Esophagus muscularis mucosa (tissue), 3 donors: Measurements from ENCODE around the gene MICALL1.

ENCODE experiments used
- POLR2A ChIP-seq: fragments of 450-650 bp; IDR thresholded peaks from one replicate; pipeline ENCODE4 v1.6.1; 2017; ENCODE audit warnings: antibody characterized with exemption, moderate library complexity, mild to moderate bottlenecking, low read depth
- TF ChIP-seq, protein P1 (sequence below), 3 experiments: fragments of 200-600 bp in 2 of 3; fragments of 450-650 bp in 1 of 3; sonication (generic) in 2 of 3; IDR thresholded peaks; one replicate each; pipeline ENCODE4 v1.5.1; 2017 to 2019; ENCODE audit warnings: antibody characterized with exemption in 3 of 3, mild to moderate bottlenecking in 2 of 3, moderate library complexity in 1 of 3

DNA sequence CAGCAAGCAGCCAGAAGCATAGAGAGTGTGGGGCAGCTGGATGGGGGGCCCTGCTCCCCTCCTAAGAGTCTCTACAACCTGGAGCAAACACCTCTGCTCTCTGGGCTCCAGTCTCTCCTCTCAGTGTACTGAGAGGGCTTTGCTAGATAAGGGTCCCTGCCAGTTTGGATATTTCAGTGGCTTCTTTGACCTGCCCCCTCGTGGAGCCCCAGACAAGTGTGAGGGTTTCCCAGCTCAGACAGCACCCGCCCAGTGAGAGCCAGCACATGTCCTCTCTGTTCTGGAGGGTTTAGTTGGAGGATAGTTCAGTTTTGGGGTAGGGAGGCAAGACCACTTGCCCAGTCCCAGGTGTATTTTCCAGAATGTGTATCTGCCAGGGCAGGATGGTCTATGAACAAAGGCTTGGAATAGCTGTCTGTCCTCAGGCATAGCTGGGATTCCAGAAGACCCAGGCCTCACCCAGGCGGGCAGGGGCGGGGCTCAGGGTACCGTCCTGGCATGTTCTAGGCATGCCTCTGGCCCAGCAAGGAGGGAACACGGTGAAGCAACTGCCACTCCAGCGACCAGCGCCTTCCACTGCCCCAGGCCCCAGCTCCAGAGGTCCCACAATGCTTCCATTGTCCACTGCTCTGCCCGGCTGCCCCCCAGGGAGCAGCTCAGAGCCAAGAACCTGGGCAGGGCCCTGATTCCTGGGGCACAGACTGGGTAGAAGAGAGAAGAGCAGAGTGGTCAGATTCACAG is 7.5 kb upstream of the MICALL1 start:
- TF ChIP-seq POLR2A: no peak
- TF ChIP-seq, protein P1, sequence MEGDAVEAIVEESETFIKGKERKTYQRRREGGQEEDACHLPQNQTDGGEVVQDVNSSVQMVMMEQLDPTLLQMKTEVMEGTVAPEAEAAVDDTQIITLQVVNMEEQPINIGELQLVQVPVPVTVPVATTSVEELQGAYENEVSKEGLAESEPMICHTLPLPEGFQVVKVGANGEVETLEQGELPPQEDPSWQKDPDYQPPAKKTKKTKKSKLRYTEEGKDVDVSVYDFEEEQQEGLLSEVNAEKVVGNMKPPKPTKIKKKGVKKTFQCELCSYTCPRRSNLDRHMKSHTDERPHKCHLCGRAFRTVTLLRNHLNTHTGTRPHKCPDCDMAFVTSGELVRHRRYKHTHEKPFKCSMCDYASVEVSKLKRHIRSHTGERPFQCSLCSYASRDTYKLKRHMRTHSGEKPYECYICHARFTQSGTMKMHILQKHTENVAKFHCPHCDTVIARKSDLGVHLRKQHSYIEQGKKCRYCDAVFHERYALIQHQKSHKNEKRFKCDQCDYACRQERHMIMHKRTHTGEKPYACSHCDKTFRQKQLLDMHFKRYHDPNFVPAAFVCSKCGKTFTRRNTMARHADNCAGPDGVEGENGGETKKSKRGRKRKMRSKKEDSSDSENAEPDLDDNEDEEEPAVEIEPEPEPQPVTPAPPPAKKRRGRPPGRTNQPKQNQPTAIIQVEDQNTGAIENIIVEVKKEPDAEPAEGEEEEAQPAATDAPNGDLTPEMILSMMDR (IDR thresholded peaks at IDR 0.05): no peak
